ENCODE measurements around the gene SOD1.

SOD1 gene

GRCh38 chr21:31686272-31686915 is 26.9 kb downstream of the SOD1 start:
- no peak for DNase-seq

GRCh38 chr21:31687108-31687507 is 27.6 kb downstream of the SOD1 start:
- DNase-seq: no peak

GRCh38 chr21:31688603-31689368 is 29.3 kb downstream of the SOD1 start:
- no peak for DNase-seq

GRCh38 chr21:31693222-31693621 is 33.7 kb downstream of the SOD1 start:
- DNase-seq: no peak

GRCh38 chr21:31696424-31696823 is 36.9 kb downstream of the SOD1 start:
- DNase-seq: no peak

GRCh38 chr21:31698461-31698860 is 39.0 kb downstream of the SOD1 start:
- no peak for DNase-seq

- DNase-seq: no peak
Observed at GRCh38 chr21:31700040-31700439, 40.5 kb downstream of the SOD1 start.

GRCh38 chr21:31706562-31706961 is 47.1 kb downstream of the SOD1 start:
- DNase-seq: no peak

- DNase-seq: no peak
Observed at GRCh38 chr21:31707499-31707898, 48.0 kb downstream of the SOD1 start.

GRCh38 chr21:31708541-31708940 is 49.0 kb downstream of the SOD1 start:
- no peak for DNase-seq

GRCh38 chr21:31710586-31710985 is 51.1 kb downstream of the SOD1 start:
- DNase-seq: no peak

GRCh38 chr21:31711326-31711725 is 51.8 kb downstream of the SOD1 start:
- DNase-seq: no peak

GRCh38 chr21:31711745-31712285 is 52.3 kb downstream of the SOD1 start:
- DNase-seq: no peak

- no peak for DNase-seq
Observed at GRCh38 chr21:31713115-31713514, 53.6 kb downstream of the SOD1 start.

- DNase-seq: peak; percentile 76
Observed at GRCh38 chr21:31713973-31714740, 54.7 kb downstream of the SOD1 start.

- no peak for DNase-seq
Observed at GRCh38 chr21:31714741-31715365, 55.4 kb downstream of the SOD1 start.

- DNase-seq: no peak
Observed at GRCh38 chr21:31716106-31716505, 56.6 kb downstream of the SOD1 start.

Measured in activated CD4-positive, alpha-beta T cell treated with anti-CD3 and anti-CD28 coated beads, Interleukin-10, Interleukin-2, amounts not matched to agents 100 ng/mL and 50 ng/mL, durations not matched to agents 16 hours and 8 hours (primary cell).